MM.1S (cell line): ENCODE measurements around the gene SLCO1A2.

ENCODE experiments used
- DNase-seq: peaks from one replicate; pipeline ENCODE4 v3.0.0-alpha.2; 2015
- H2AFZ ChIP-seq: fragments of 300-600 bp; sonication (generic); 2 replicates; pipeline ENCODE4 v1.6.0; 2016; ENCODE audit warnings: antibody characterized with exemption, low read length
- H3F3A ChIP-seq: fragments of 300-600 bp; sonication (generic); 2 replicates; pipeline ENCODE4 v1.6.1; 2016; ENCODE audit warnings: mild to moderate bottlenecking, antibody characterized with exemption, low read length, moderate library complexity, mixed read lengths; ENCODE audit not compliant: insufficient read depth
- H3K27ac ChIP-seq: fragments of 300-600 bp; sonication (generic); 2 replicates; pipeline ENCODE4 v1.5.1; 2016; ENCODE audit warnings: mild to moderate bottlenecking, low read length
- H3K27me3 ChIP-seq: fragments of 300-600 bp; sonication (generic); replicated peaks from 2 replicates; pipeline ENCODE4 v1.6.0; 2016; ENCODE audit warnings: low read length; ENCODE audit not compliant: insufficient read depth
- H3K36me3 ChIP-seq: fragments of 300-600 bp; sonication (generic); replicated peaks from 2 replicates; pipeline ENCODE4 v1.6.1; 2016; ENCODE audit warnings: mild to moderate bottlenecking, low read length, mixed read lengths; ENCODE audit not compliant: insufficient read depth
- H3K4me1 ChIP-seq: fragments of 300-600 bp; sonication (generic); 2 replicates; pipeline ENCODE4 v1.6.1; 2016; ENCODE audit warnings: low read length, mixed read lengths
- H3K4me2 ChIP-seq: fragments of 300-600 bp; sonication (generic); 2 replicates; pipeline ENCODE4 v1.6.0; 2016; ENCODE audit warnings: low read depth, low read length
- H3K4me3 ChIP-seq: fragments of 300-600 bp; sonication (generic); 2 replicates; pipeline ENCODE4 v1.5.1; 2016; ENCODE audit warnings: low read length, mixed read lengths
- H3K79me2 ChIP-seq: fragments of 300-600 bp; sonication (generic); 2 replicates; pipeline ENCODE4 v1.6.1; 2016; ENCODE audit warnings: mixed run types, low read length, mixed read lengths
- H3K9ac ChIP-seq: fragments of 300-600 bp; sonication (generic); 2 replicates; pipeline ENCODE4 v1.6.1; 2016; ENCODE audit warnings: low read length, mixed read lengths
- H3K9me2 ChIP-seq: fragments of 300-600 bp; sonication (generic); replicated peaks from 2 replicates; pipeline ENCODE4 v1.6.1; 2016; ENCODE audit warnings: mild to moderate bottlenecking, low read length, mixed read lengths; ENCODE audit not compliant: insufficient read depth
- H3K9me3 ChIP-seq: fragments of 300-600 bp; sonication (generic); replicated peaks from 2 replicates; pipeline ENCODE4 v1.6.1; 2016; ENCODE audit warnings: mild to moderate bottlenecking, low read length, mixed read lengths; ENCODE audit not compliant: insufficient read depth
- H4K20me1 ChIP-seq: fragments of 300-600 bp; sonication (generic); 2 replicates; pipeline ENCODE4 v1.6.1; 2016; ENCODE audit warnings: mild to moderate bottlenecking, low read length, moderate library complexity, mixed read lengths; ENCODE audit not compliant: insufficient read depth
- EZH2 ChIP-seq: fragments of 300-600 bp; sonication (generic); optimal IDR thresholded peaks from 2 replicates; pipeline ENCODE3; 2017; ENCODE audit warnings: low read depth, mild to moderate bottlenecking, antibody characterized with exemption, low read length, mixed read lengths
- EZH2phosphoT487 ChIP-seq: fragments of 300-600 bp; sonication (generic); IDR thresholded peaks from 2 replicates; pipeline ENCODE4 v1.6.1; 2018; ENCODE audit warnings: antibody characterized with exemption, low read length
- TF ChIP-seq, protein P1 (sequence below): fragments of 300-600 bp; sonication (generic); IDR thresholded peaks from 2 replicates; pipeline ENCODE4 v1.5.1; 2016; ENCODE audit warnings: antibody characterized with exemption, low read length, mixed read lengths

Gene SLCO1A2

GRCh38 chr12:21252070-21252469 is 82.6 kb downstream of the SLCO1A2 start:
- Histone ChIP-seq H2AFZ (no peak overlapping the region), H3K4me3 (no peak overlapping the region), H3F3A (no peaks in the 10 kb centered on the region), H3K4me2 (no peak overlapping the region), H3K27me3 (no peaks in the 10 kb centered on the region), H3K27ac (no peak overlapping the region), H4K20me1 (no peaks in the 10 kb centered on the region), H3K36me3 (no peaks in the 10 kb centered on the region), H3K79me2 (no peaks in the 10 kb centered on the region), H3K9ac (no peak overlapping the region), H3K4me1 (no peaks in the 10 kb centered on the region), H3K9me2 (no peaks in the 10 kb centered on the region), H3K9me3 (no peaks in the 10 kb centered on the region)
- no peak for TF ChIP-seq EZH2phosphoT487
- no peak for TF ChIP-seq EZH2
- no peak for DNase-seq

GRCh38 chr12:21248679-21249078 is 86.0 kb downstream of the SLCO1A2 start:
- H3K4me1 ChIP-seq = no peaks in the 10 kb centered on the region
- H3K4me3 ChIP-seq = no peak overlapping the region
- no peak overlapping the region for H3K27ac ChIP-seq
- no peak overlapping the region for H3K4me2 ChIP-seq
- H3K9ac ChIP-seq = no peak overlapping the region
- no peak overlapping the region for H2AFZ ChIP-seq
- no peaks in the 10 kb centered on the region for H3K79me2 ChIP-seq
- no peaks in the 10 kb centered on the region for H4K20me1 ChIP-seq
- H3K9me3 ChIP-seq = no peaks in the 10 kb centered on the region
- H3K27me3 ChIP-seq = no peaks in the 10 kb centered on the region
- TF ChIP-seq, protein P1, sequence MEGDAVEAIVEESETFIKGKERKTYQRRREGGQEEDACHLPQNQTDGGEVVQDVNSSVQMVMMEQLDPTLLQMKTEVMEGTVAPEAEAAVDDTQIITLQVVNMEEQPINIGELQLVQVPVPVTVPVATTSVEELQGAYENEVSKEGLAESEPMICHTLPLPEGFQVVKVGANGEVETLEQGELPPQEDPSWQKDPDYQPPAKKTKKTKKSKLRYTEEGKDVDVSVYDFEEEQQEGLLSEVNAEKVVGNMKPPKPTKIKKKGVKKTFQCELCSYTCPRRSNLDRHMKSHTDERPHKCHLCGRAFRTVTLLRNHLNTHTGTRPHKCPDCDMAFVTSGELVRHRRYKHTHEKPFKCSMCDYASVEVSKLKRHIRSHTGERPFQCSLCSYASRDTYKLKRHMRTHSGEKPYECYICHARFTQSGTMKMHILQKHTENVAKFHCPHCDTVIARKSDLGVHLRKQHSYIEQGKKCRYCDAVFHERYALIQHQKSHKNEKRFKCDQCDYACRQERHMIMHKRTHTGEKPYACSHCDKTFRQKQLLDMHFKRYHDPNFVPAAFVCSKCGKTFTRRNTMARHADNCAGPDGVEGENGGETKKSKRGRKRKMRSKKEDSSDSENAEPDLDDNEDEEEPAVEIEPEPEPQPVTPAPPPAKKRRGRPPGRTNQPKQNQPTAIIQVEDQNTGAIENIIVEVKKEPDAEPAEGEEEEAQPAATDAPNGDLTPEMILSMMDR = peak; percentile 38
- TF ChIP-seq EZH2 (no peak), EZH2phosphoT487 (no peak)
- peak; percentile 35 for DNase-seq
- no peaks in the 10 kb centered on the region for H3K36me3 ChIP-seq
- no peaks in the 10 kb centered on the region for H3F3A ChIP-seq
- no peaks in the 10 kb centered on the region for H3K9me2 ChIP-seq

- DNase-seq = no peak
- H2AFZ ChIP-seq = no peak overlapping the region; the same call in 1 of the 2 replicates
- H3K79me2 ChIP-seq = no peaks in the 10 kb centered on the region
- TF ChIP-seq EZH2phosphoT487 (no peak), EZH2 (no peak)
- TF ChIP-seq, protein P1 = no peak
- H3F3A ChIP-seq = no peaks in the 10 kb centered on the region
- H3K4me3 ChIP-seq = no peak overlapping the region
- no peaks in the 10 kb centered on the region for H3K4me1 ChIP-seq
- no peaks in the 10 kb centered on the region for H3K27me3 ChIP-seq
- no peaks in the 10 kb centered on the region for H4K20me1 ChIP-seq
- peak overlapping the region; percentile 7; the same call in 1 of the 2 replicates for H3K4me2 ChIP-seq
- no peaks in the 10 kb centered on the region for H3K9me2 ChIP-seq
- no peaks in the 10 kb centered on the region for H3K9me3 ChIP-seq
- H3K36me3 ChIP-seq = no peaks in the 10 kb centered on the region
- no peak overlapping the region for H3K27ac ChIP-seq
- no peak overlapping the region for H3K9ac ChIP-seq
These were observed 94.9 kb downstream of the SLCO1A2 start for GRCh38 chr12:21239866-21240265.

DNA sequence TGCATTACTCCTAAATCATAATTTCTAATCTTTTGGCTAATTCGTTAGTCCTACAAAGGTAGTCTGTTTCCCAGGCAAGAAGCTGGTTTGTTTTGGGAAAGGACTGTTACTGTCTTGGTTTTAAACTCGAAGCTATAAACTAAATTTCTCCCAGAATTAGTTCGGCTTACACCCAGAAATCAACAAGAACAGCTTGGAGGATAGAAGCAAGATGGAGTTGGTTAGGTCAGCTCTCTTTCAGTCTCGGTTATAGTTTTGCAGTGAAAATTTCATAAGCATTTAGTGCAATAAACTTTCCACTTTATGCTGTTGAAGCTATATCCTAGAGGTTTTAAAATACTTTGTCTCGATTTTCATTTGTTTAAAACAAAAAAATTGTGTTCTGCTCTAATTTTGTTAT is 100.3 kb downstream of the SLCO1A2 start:
- Histone ChIP-seq H3K36me3 (no peaks in the 10 kb centered on the region), H3K27ac (no peak overlapping the region), H2AFZ (no peak overlapping the region), H3K4me1 (no peaks in the 10 kb centered on the region), H3F3A (no peaks in the 10 kb centered on the region), H3K4me2 (no peak overlapping the region), H3K79me2 (no peaks in the 10 kb centered on the region), H3K9ac (no peak overlapping the region), H3K4me3 (no peak overlapping the region), H3K9me3 (no peaks in the 10 kb centered on the region), H3K27me3 (no peaks in the 10 kb centered on the region), H4K20me1 (no peaks in the 10 kb centered on the region), H3K9me2 (no peaks in the 10 kb centered on the region)
- no peak for DNase-seq
- TF ChIP-seq EZH2 (no peak), EZH2phosphoT487 (no peak)
- TF ChIP-seq, protein P1 = no peak
